ENCODE measurements around the gene YOD1.

YOD1 gene

DNA sequence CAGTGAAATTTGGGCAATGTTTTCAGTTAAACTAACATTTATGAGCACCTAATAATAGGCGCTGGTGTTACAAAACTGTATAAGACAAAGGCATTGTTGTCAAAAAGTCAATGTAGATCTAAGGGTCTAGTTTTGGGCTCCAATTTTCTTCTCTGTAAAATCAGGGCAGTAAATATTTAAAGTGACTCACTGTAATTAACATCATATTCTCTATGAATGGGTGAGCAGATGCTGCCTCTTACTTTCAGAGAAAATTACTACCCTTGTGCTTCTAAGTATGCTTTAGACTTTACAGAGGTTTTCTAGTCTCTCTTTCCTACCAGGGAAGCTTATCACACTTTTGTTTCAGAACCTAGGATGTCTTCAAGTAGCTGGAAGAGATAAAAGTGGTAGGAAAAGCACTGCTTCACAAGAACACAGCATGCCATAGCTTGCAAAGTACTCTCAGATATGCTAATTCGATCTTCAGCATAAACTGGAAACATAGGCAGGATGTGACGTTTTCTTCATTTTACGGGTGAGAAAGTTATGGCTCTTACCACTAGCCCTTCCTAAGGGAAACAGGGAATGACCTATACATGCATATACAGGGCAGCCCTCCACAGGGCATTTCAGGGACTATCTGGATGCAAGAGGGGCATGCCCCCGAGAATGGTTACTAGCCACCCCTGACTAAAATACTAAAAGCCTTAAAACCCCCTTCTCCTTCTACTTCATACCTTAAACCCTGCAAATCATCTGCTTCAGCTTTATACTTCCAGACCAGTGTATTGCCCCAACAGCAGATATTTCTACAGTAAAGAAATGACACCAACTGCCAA, 21.1 kb downstream of the YOD1 start:
- TF ChIP-seq, protein P1, sequence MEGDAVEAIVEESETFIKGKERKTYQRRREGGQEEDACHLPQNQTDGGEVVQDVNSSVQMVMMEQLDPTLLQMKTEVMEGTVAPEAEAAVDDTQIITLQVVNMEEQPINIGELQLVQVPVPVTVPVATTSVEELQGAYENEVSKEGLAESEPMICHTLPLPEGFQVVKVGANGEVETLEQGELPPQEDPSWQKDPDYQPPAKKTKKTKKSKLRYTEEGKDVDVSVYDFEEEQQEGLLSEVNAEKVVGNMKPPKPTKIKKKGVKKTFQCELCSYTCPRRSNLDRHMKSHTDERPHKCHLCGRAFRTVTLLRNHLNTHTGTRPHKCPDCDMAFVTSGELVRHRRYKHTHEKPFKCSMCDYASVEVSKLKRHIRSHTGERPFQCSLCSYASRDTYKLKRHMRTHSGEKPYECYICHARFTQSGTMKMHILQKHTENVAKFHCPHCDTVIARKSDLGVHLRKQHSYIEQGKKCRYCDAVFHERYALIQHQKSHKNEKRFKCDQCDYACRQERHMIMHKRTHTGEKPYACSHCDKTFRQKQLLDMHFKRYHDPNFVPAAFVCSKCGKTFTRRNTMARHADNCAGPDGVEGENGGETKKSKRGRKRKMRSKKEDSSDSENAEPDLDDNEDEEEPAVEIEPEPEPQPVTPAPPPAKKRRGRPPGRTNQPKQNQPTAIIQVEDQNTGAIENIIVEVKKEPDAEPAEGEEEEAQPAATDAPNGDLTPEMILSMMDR (conservative IDR thresholded peaks at IDR 0.05) = no peak
- H3K27ac ChIP-seq = peak overlapping the region; percentile 100

DNA sequence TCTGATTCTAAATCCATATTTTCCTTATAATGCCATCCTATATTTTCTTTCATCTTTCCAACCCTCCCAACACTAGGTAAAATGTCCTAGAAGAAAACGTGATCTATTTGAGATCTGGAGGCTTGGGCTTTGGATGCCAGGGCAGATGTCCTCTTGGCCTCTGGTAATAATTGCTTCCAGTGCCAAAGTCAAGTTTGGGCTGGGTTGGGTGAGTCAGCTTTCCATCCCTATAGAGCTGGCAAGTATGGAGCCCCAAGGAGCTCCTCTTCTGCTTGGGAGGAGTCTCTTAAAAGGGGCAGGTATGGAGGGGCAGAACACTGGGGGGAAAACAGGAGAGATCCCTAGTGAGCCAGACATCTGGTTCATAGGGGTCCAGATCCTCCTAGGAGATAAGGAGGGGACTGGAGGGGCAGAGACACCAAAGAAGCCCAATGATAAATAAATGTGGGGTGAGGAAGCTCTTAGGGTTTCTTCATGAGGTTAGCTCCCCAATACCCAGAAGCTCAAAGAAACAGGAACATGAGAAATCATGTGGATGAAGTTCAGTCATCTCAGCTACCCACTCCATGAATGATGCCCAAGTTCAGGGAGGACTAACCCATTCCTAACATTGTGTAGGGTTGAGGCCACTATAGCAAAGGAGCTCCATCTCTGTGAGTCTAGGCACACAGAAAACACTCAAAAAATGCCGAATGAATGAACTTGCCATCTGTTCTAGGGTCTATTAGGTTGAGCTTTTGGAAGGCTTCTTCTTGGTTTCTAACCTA, 21.9 kb downstream of the YOD1 start:
- peak overlapping the region; percentile 100 for H3K27ac ChIP-seq
- TF ChIP-seq, protein P1 (conservative IDR thresholded peaks at IDR 0.05) = no peak

GRCh38 chr1:207027921-207028320, 23.1 kb downstream of the YOD1 start:
- TF ChIP-seq, protein P1 (conservative IDR thresholded peaks at IDR 0.05) = no peak
- peak overlapping the region; percentile 100 for H3K27ac ChIP-seq

- TF ChIP-seq, protein P1 (conservative IDR thresholded peaks at IDR 0.05) = no peak
- H3K27ac ChIP-seq = peak overlapping the region; percentile 100
Measured at GRCh38 chr1:207027206-207027777, 23.7 kb downstream of the YOD1 start.

GRCh38 chr1:207026104-207026534, 24.9 kb downstream of the YOD1 start:
- TF ChIP-seq, protein P1 (conservative IDR thresholded peaks at IDR 0.05) = no peak
- H3K27ac ChIP-seq = peak overlapping the region; percentile 100

DNA sequence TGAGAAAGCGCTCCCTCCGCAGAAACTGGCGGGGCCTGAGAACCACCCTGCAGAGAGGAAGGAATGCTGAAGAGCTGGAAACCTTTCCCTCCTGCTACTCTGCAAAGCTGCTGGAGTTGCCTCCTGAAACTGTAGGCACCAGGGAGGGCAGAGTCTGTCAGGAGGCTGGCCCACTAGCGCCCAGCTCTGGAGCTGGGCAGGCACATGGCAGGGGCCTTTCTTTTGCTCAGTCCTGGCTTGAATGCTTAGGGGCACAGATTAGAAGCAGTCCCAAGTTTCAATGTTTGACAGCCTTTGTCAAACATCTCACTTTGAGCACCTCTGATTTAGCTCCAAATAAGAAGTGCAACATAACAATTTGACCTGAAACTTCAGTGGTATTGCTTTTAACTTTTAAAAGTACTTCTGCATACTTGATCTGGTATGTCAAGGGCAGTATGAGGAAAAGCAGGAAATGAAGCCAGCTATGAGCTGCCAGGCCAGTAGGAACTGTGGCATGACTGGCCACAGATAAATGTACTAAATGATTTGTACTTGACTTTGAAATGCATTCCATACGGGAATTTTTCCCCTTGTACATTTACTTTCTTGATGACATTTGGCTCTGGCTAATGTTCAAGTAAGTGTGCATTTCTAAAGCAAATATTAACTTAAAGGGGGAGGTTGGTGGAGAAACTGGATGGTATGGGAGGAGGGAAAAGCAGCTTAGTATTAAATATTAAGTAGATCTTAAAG, 25.7 kb downstream of the YOD1 start:
- TF ChIP-seq, protein P1 (conservative IDR thresholded peaks at IDR 0.05) = no peak
- H3K27ac ChIP-seq = peak overlapping the region; percentile 100
